SU-DHL-6 (cell line): ENCODE data around the gene EPB41L5.
"Not testable (repeated sequence)": the region's sequence is repeated elsewhere in the genome, so short reads cannot be mapped to it uniquely, and the experiment has no call there.

Experiments
- H2AFZ ChIP-seq: fragments of 200-600 bp; sonication (generic); 2 replicates; pipeline ENCODE4 v1.6.1; 2014; ENCODE audit warnings: low read depth, mild to moderate bottlenecking, moderate library complexity, mixed read lengths, antibody characterized with exemption, low read length; ENCODE audit not compliant: severe bottlenecking
- H3F3A ChIP-seq: fragments of 200-600 bp; shearing (Covaris generic); 2 replicates; pipeline ENCODE4 v1.6.0; 2016; ENCODE audit warnings: antibody characterized with exemption, mild to moderate bottlenecking; ENCODE audit not compliant: insufficient read depth
- H3K27ac ChIP-seq: fragments of 200-600 bp; sonication (generic); 2 replicates; pipeline ENCODE4 v1.5.1; 2016; ENCODE audit warnings: low read depth, mild to moderate bottlenecking, low read length, moderate library complexity, mixed read lengths
- H3K27me3 ChIP-seq: fragments of 200-600 bp; sonication (generic), shearing (Covaris generic); 2 replicates; pipeline ENCODE4 v1.6.0; 2014; ENCODE audit warnings: mild to moderate bottlenecking, low read length
- H3K36me3 ChIP-seq: fragments of 200-600 bp; sonication (generic); 2 replicates; pipeline ENCODE4 v1.6.1; 2014; ENCODE audit warnings: mild to moderate bottlenecking, low read length, mixed read lengths
- H3K4me2 ChIP-seq: fragments of 300-600, 200-600 bp; shearing (Covaris generic), sonication (generic); 2 replicates; pipeline ENCODE4 v1.6.0; 2014; ENCODE audit warnings: low read length, low read depth, mild to moderate bottlenecking; ENCODE audit not compliant: poor library complexity, severe bottlenecking
- H3K4me3 ChIP-seq: fragments of 200-600 bp; sonication (generic); 2 replicates; pipeline ENCODE4 v1.5.1; 2014; ENCODE audit warnings: antibody characterized with exemption, low read length, mild to moderate bottlenecking, mixed read lengths; ENCODE audit not compliant: insufficient read depth, poor library complexity, severe bottlenecking
- H3K79me2 ChIP-seq: fragments of 200-600 bp; sonication (generic); 2 replicates; pipeline ENCODE4 v1.6.1; 2014; ENCODE audit warnings: mild to moderate bottlenecking, low read length, moderate library complexity; ENCODE audit not compliant: insufficient read depth
- H3K9ac ChIP-seq: fragments of 200-600 bp; sonication (generic); 2 replicates; pipeline ENCODE4 v1.7.0; 2014; ENCODE audit warnings: mild to moderate bottlenecking, low read length
- H3K9me2 ChIP-seq: fragments of 200-600 bp; sonication (generic); replicated peaks from 2 replicates; pipeline ENCODE4 v1.6.1; 2014; ENCODE audit warnings: low read length; ENCODE audit not compliant: insufficient read depth
- H3K9me3 ChIP-seq: fragments of 200-600 bp; sonication (generic); 2 replicates; pipeline ENCODE4 v1.6.1; 2014; ENCODE audit warnings: low read length, mixed read lengths; ENCODE audit not compliant: insufficient read depth
- H4K20me1 ChIP-seq: fragments of 200-600 bp; sonication (generic); 2 replicates; pipeline ENCODE4 v1.6.1; 2014; ENCODE audit warnings: low read depth, mild to moderate bottlenecking, antibody characterized with exemption, low read length, moderate library complexity, mixed read lengths
- CTCF ChIP-seq: fragments of 200-600 bp; sonication (generic); IDR thresholded peaks from one replicate; pipeline ENCODE4 v1.5.1; 2017; ENCODE audit warnings: antibody characterized with exemption, mild to moderate bottlenecking, low read length, moderate library complexity; ENCODE audit not compliant: insufficient read depth, poor library complexity, severe bottlenecking
- EZH2phosphoT487 ChIP-seq: fragments of 200-600 bp; sonication (generic), shearing (Covaris generic); conservative IDR thresholded peaks from 2 replicates; pipeline ENCODE4 v1.6.1; 2018; ENCODE audit warnings: mild to moderate bottlenecking, antibody characterized with exemption, low read length, moderate library complexity, mixed read lengths

The EPB41L5 gene

GRCh38 chr2:120148669-120149068, 135.8 kb downstream of the EPB41L5 start:
- TF ChIP-seq EZH2phosphoT487 (no peak), CTCF (no peak)
- H2AFZ ChIP-seq = no peak overlapping the region

GRCh38 chr2:120149406-120149805, 136.5 kb downstream of the EPB41L5 start:
- H3F3A ChIP-seq = no peaks in the 10 kb centered on the region
- no peak overlapping the region for H3K4me3 ChIP-seq
- no peak overlapping the region for H2AFZ ChIP-seq
- no peaks in the 10 kb centered on the region for H3K79me2 ChIP-seq
- TF ChIP-seq CTCF (no peak), EZH2phosphoT487 (no peak)
- no peak overlapping the region for H3K9ac ChIP-seq
- H3K36me3 ChIP-seq = no peaks in the 10 kb centered on the region
- no peaks in the 10 kb centered on the region for H3K27me3 ChIP-seq
- no peak overlapping the region for H3K4me2 ChIP-seq
- H3K27ac ChIP-seq = no peak overlapping the region
- no peaks in the 10 kb centered on the region for H4K20me1 ChIP-seq
- no peaks in the 10 kb centered on the region for H3K9me2 ChIP-seq
- H3K9me3 ChIP-seq = peaks cover 7% of the 10 kb centered on the region; the same call in 1 of the 2 replicates

More at GRCh38 chr2:120148669-120149068, 135.8 kb downstream of the EPB41L5 start:
- no peaks in the 10 kb centered on the region for H3K36me3 ChIP-seq
- H3K79me2 ChIP-seq = no peaks in the 10 kb centered on the region
- H3K4me3 ChIP-seq = no peak overlapping the region
- no peak overlapping the region for H3K27ac ChIP-seq
- no peaks in the 10 kb centered on the region for H3F3A ChIP-seq
- H3K27me3 ChIP-seq = no peaks in the 10 kb centered on the region
- no peak overlapping the region for H3K4me2 ChIP-seq
- no peak overlapping the region for H3K9ac ChIP-seq
- no peaks in the 10 kb centered on the region for H4K20me1 ChIP-seq
- no peaks in the 10 kb centered on the region for H3K9me2 ChIP-seq
- H3K9me3 ChIP-seq = peaks cover 7% of the 10 kb centered on the region; the same call in 1 of the 2 replicates

GRCh38 chr2:120150040-120150482, 137.2 kb downstream of the EPB41L5 start:
- Histone ChIP-seq H3K9ac (no peak overlapping the region), H3K27ac (no peak overlapping the region), H3K4me3 (no peak overlapping the region), H4K20me1 (no peaks in the 10 kb centered on the region), H3K79me2 (no peaks in the 10 kb centered on the region), H3F3A (no peaks in the 10 kb centered on the region), H3K27me3 (no peaks in the 10 kb centered on the region), H3K36me3 (no peaks in the 10 kb centered on the region), H3K9me2 (no peaks in the 10 kb centered on the region), H3K9me3 (peaks cover 7% of the 10 kb centered on the region; the same call in 1 of the 2 replicates), H3K4me2 (no peak overlapping the region), H2AFZ (no peak overlapping the region)
- TF ChIP-seq CTCF (no peak), EZH2phosphoT487 (no peak)

- Histone ChIP-seq H3K79me2 (no peaks in the 10 kb centered on the region), H3K9ac (no peak overlapping the region), H4K20me1 (no peaks in the 10 kb centered on the region), H3K27me3 (no peaks in the 10 kb centered on the region), H3F3A (no peaks in the 10 kb centered on the region), H2AFZ (no peak overlapping the region), H3K4me2 (no peak overlapping the region), H3K36me3 (no peaks in the 10 kb centered on the region), H3K9me2 (no peaks in the 10 kb centered on the region), H3K9me3 (peaks cover 7% of the 10 kb centered on the region; the same call in 1 of the 2 replicates), H3K27ac (no peak overlapping the region), H3K4me3 (no peak overlapping the region)
- TF ChIP-seq CTCF (no peak), EZH2phosphoT487 (no peak)
Observed at GRCh38 chr2:120155308-120155707, 142.4 kb downstream of the EPB41L5 start.

GRCh38 chr2:120158658-120159057, 145.8 kb downstream of the EPB41L5 start:
- not testable (repeated sequence) for H3K4me2 ChIP-seq, H3K79me2 ChIP-seq

More at GRCh38 chr2:120158658-120159057, 145.8 kb downstream of the EPB41L5 start:
- H3K27ac ChIP-seq, H4K20me1 ChIP-seq, H3K9me2 ChIP-seq, H2AFZ ChIP-seq, H3K9me3 ChIP-seq, H3K27me3 ChIP-seq, H3K36me3 ChIP-seq, H3F3A ChIP-seq, H3K4me3 ChIP-seq, H3K9ac ChIP-seq: not testable (repeated sequence)
